HepG2 (cell line): ENCODE measurements around the gene VSNL1. TPM values are rescaled to one million over a fixed set of nuclear protein-coding genes. Genes with fewer than 3 reads are reported as not detected.
A peak's percentile ranks its signal among the peaks of the same experiment; 100 is the strongest.

ENCODE experiments used
- BCL3 ChIP-seq: sonication (generic); formaldehyde crosslinking; IDR thresholded peaks from 2 replicates; pipeline ENCODE4 v1.5.1; 2020; ENCODE audit warnings: mild to moderate bottlenecking, missing genetic modification reagents, moderate library complexity
- CENPBD1 ChIP-seq: sonication (generic); formaldehyde crosslinking; IDR thresholded peaks from 2 replicates; pipeline ENCODE4 v1.8.0; 2022; ENCODE audit warnings: missing genetic modification reagents, low read depth, mild to moderate bottlenecking, borderline replicate concordance
- ELK4 ChIP-seq: sonication (generic); formaldehyde crosslinking; IDR thresholded peaks from 2 replicates; pipeline ENCODE4 v1.9.0; 2021; ENCODE audit warnings: missing genetic modification reagents, borderline replicate concordance
- FOXO1 ChIP-seq: sonication (generic); formaldehyde crosslinking; IDR thresholded peaks from 2 replicates; pipeline ENCODE4 v1.4.0; 2020; ENCODE audit warnings: missing genetic modification reagents
- MEF2D ChIP-seq: sonication (generic); formaldehyde crosslinking; IDR thresholded peaks from 2 replicates; pipeline ENCODE4 v1.5.1; 2020; ENCODE audit warnings: mild to moderate bottlenecking, missing genetic modification reagents
- MZF1 ChIP-seq: sonication (generic); formaldehyde crosslinking; IDR thresholded peaks from 2 replicates; pipeline ENCODE4 v1.8.1; 2023; ENCODE audit warnings: mild to moderate bottlenecking, missing genetic modification reagents, borderline replicate concordance
- SPEN ChIP-seq: sonication (generic); formaldehyde crosslinking; IDR thresholded peaks from 2 replicates; pipeline ENCODE4 v1.5.1; 2020; ENCODE audit warnings: low read depth, mild to moderate bottlenecking, missing genetic modification reagents
- TAF15 ChIP-seq: fragments of 200-400 bp; formaldehyde crosslinking; IDR thresholded peaks from one replicate; pipeline ENCODE4 v1.6.1; 2018; ENCODE audit warnings: mild to moderate bottlenecking, low read depth, low read length; ENCODE audit not compliant: poor library complexity, severe bottlenecking
- THAP8 ChIP-seq: sonication (generic); formaldehyde crosslinking; IDR thresholded peaks from 2 replicates; pipeline ENCODE4 v1.5.1; 2020; ENCODE audit warnings: missing genetic modification reagents, mild to moderate bottlenecking, borderline replicate concordance
- ZBTB14 ChIP-seq: sonication (generic); formaldehyde crosslinking; IDR thresholded peaks from 2 replicates; pipeline ENCODE4 v1.4.0; 2020; ENCODE audit warnings: missing genetic modification reagents
- ZHX1 ChIP-seq: sonication (generic); formaldehyde crosslinking; IDR thresholded peaks from 2 replicates; pipeline ENCODE4 v1.8.1; 2022; ENCODE audit warnings: low read depth, mild to moderate bottlenecking, missing genetic modification reagents
- ZNF256 ChIP-seq: sonication (generic); formaldehyde crosslinking; conservative IDR thresholded peaks from 2 replicates; pipeline ENCODE4 v1.4.0; 2020; ENCODE audit warnings: missing genetic modification reagents
- ZNF275 ChIP-seq: sonication (generic); formaldehyde crosslinking; IDR thresholded peaks from 2 replicates; pipeline ENCODE4 v1.8.0; 2022; ENCODE audit warnings: missing genetic modification reagents, mild to moderate bottlenecking, inconsistent platforms, borderline replicate concordance
- ZNF362 ChIP-seq: sonication (generic); formaldehyde crosslinking; IDR thresholded peaks from 2 replicates; pipeline ENCODE4 v1.4.0; 2020; ENCODE audit warnings: missing genetic modification reagents, mild to moderate bottlenecking, borderline replicate concordance
- ZNF598 ChIP-seq: sonication (generic); formaldehyde crosslinking; IDR thresholded peaks from 2 replicates; pipeline ENCODE4 v1.5.1; 2020; ENCODE audit warnings: mild to moderate bottlenecking, missing genetic modification reagents, borderline replicate concordance
- ZNF816 ChIP-seq: sonication (generic); formaldehyde crosslinking; IDR thresholded peaks from 2 replicates; pipeline ENCODE4 v1.8.0; 2022; ENCODE audit warnings: missing genetic modification reagents, mild to moderate bottlenecking, borderline replicate concordance
- polyA plus RNA-seq, 8 experiments: library from polyadenylated mRNA; depleted of rRNA in 3 of 8; stranded (reverse) in 7 of 8; unstranded in 1 of 8; fragments of >200 nt; fragmentation: Illumina TruSeq in 4 of 8; extraction: Trizol in 4 of 8; gene quantifications; 2 replicates each; pipeline versions ENCODE4 v1.2.1 to v1.2.3, GENCODE V29; 2011 to 2016; ENCODE audit warnings: low read depth in 4 of 8, missing spikeins in 1 of 8, mixed read lengths in 1 of 8; ENCODE audit not compliant: insufficient read depth in 1 of 8
- total RNA-seq, 5 experiments: library from RNA; depleted of rRNA; stranded (reverse); fragments of >200 nt; fragmentation: Illumina TruSeq; extraction: Trizol; gene quantifications; 2 replicates each; pipeline ENCODE4 v1.2.3, GENCODE V29; 2016; ENCODE audit warnings: low read depth in 1 of 5

The VSNL1 gene
- total and polyA plus RNA-seq, 2 of the 13 experiments (the other 11 are each of a cell fraction or from before 2014, with no cell fraction given): 63.2 to 95.9 TPM

- 0 out of 2 replicates have a peak, but pooled peaks have one; percentile 45 for TF ChIP-seq BCL3
- no peak for TF ChIP-seq ZHX1 (CRISPR knock-in tag)
- no peak for TF ChIP-seq SPEN (CRISPR knock-in tag)
- TF ChIP-seq ZNF275 (CRISPR knock-in tag): 0 out of 2 replicates have a peak, but pooled peaks have one; percentile 35
- TF ChIP-seq FOXO1 (CRISPR knock-in tag): no peak
- TF ChIP-seq ELK4: peak; percentile 98; the same call in 1 of the 2 replicates
- TF ChIP-seq MEF2D (CRISPR knock-in tag): peak; percentile 61; the same call in 1 of the 2 replicates
- no peak for TF ChIP-seq ZNF362 (CRISPR knock-in tag)
- TF ChIP-seq ZBTB14 (CRISPR knock-in tag): no peak
- no peak for TF ChIP-seq CENPBD1
- TF ChIP-seq ZNF816 (CRISPR knock-in tag): no peak
- peak; percentile 85; the same call in 1 of the 2 replicates for TF ChIP-seq ZNF598
- no peak for TF ChIP-seq TAF15
- no peak for TF ChIP-seq MZF1 (CRISPR knock-in tag)
- TF ChIP-seq THAP8 (CRISPR knock-in tag): no peak
- TF ChIP-seq ZNF256 (CRISPR knock-in tag): no peak
Measured at GRCh38 chr2:17518212-17519154, 22.0 kb upstream of the VSNL1 start, which contains the start of gene RAD51AP2 (continued).
